C4-2B (cell line): ENCODE data around the gene KTN1.

Source experiments
- CTCF ChIP-seq: fragments of 450-650 bp; conservative IDR thresholded peaks from 2 replicates; pipeline ENCODE4 v1.5.1; 2017; ENCODE audit warnings: mild to moderate bottlenecking
- ZFX ChIP-seq: fragments of 450-650 bp; IDR thresholded peaks from 2 replicates; pipeline ENCODE4 v1.6.1; 2017

- TF ChIP-seq CTCF (no peak), ZFX (no peak)
These were observed 30.8 kb downstream of the KTN1 start for GRCh38 chr14:55610713-55611370.
